IMR-90 (cell line): ENCODE measurements around the gene LCNL1. TPM values are rescaled to one million over a fixed set of nuclear protein-coding genes. Genes with fewer than 3 reads are reported as not detected.

Experiments used
- ATAC-seq: fragments of 200-7000 bp; cut with Tn5 transposase; 2 replicates; pipeline ENCODE4 v1.9.1; 2020; ENCODE audit warnings: low read depth, mild to moderate bottlenecking, moderate library complexity
- BruUV-seq: library from RNA; stranded (reverse); fragments of 400-500 nt; replicated peaks from 2 replicates; lab custom pipeline; 2021; lab: Mats Ljungman, UMichigan
- CTCF ChIA-PET: fragments of 300-600 bp; formaldehyde crosslinking; extraction: SDS; loops from one replicate; lab custom pipeline; 2021; ENCODE audit warnings: antibody characterized with exemption; lab: Yijun Ruan, JAX
- POLR2A ChIA-PET: fragments of 300-600 bp; sonication (Branson Sonifier 250); formaldehyde crosslinking; loops from one replicate; lab custom pipeline; 2022; ENCODE audit warnings: antibody characterized with exemption; ENCODE audit not compliant: unreplicated experiment; lab: Charles Lee
- DNase-seq: peaks from one replicate; pipeline ENCODE4 v3.0.0; 2013
- H2AFZ ChIP-seq: replicated peaks from 2 replicates; pipeline ENCODE3; 2013; ENCODE audit warnings: low read length, mild to moderate bottlenecking; ENCODE audit not compliant: poor library complexity
- H2AK5ac ChIP-seq: 2 replicates; pipeline ENCODE4 v1.6.1; 2013; ENCODE audit warnings: low read depth, low read length, inconsistent platforms
- H2AK9ac ChIP-seq: replicated peaks from 2 replicates; pipeline ENCODE3; 2013; ENCODE audit warnings: mild to moderate bottlenecking, low read depth, low read length, moderate library complexity; ENCODE audit not compliant: poor library complexity
- H2BK120ac ChIP-seq: 2 replicates; pipeline ENCODE4 v1.6.1; 2013; ENCODE audit warnings: low read depth, low read length, inconsistent platforms
- H2BK15ac ChIP-seq: 3 replicates; pipeline ENCODE4 v1.6.1; 2013; ENCODE audit warnings: low read depth, low read length, inconsistent platforms
- H2BK20ac ChIP-seq: 2 replicates; pipeline ENCODE4 v1.6.1; 2013; ENCODE audit warnings: low read depth, mild to moderate bottlenecking, inconsistent platforms, low read length, moderate library complexity
- H2BK5ac ChIP-seq: 2 replicates; pipeline ENCODE4 v1.6.1; 2013; ENCODE audit warnings: mild to moderate bottlenecking, low read depth, low read length, inconsistent platforms; ENCODE audit not compliant: poor library complexity, severe bottlenecking
- H3K14ac ChIP-seq: replicated peaks from 2 replicates; pipeline ENCODE4 v1.6.1; 2013; ENCODE audit warnings: low read depth, low read length, inconsistent platforms
- H3K18ac ChIP-seq: 2 replicates; pipeline ENCODE4 v1.6.1; 2013; ENCODE audit warnings: low read depth, low read length, control low read depth
- H3K23ac ChIP-seq: 2 replicates; pipeline ENCODE4 v1.6.1; 2013; ENCODE audit warnings: low read depth, low read length, inconsistent platforms
- H3K27ac ChIP-seq: 2 replicates; pipeline ENCODE4 v1.5.1; 2013; ENCODE audit warnings: mild to moderate bottlenecking, control low read depth, low read length; ENCODE audit not compliant: insufficient read depth
- H3K27me3 ChIP-seq: 2 replicates; pipeline ENCODE4 v1.6.1; 2013; ENCODE audit warnings: low read length; ENCODE audit not compliant: control insufficient read depth, insufficient read depth
- H3K36me3 ChIP-seq: 2 replicates; pipeline ENCODE4 v1.6.1; 2013; ENCODE audit warnings: low read length, mixed read lengths; ENCODE audit not compliant: control insufficient read depth, insufficient read depth
- H3K4ac ChIP-seq: 2 replicates; pipeline ENCODE4 v1.6.1; 2013; ENCODE audit warnings: low read depth, low read length, inconsistent platforms
- H3K4me1 ChIP-seq: 2 replicates; pipeline ENCODE4 v1.6.1; 2013; ENCODE audit warnings: low read length, mixed read lengths; ENCODE audit not compliant: control insufficient read depth, insufficient read depth
- H3K4me2 ChIP-seq: 2 replicates; pipeline ENCODE4 v1.6.1; 2013; ENCODE audit warnings: low read depth, mild to moderate bottlenecking, control low read depth, low read length, moderate library complexity
- H3K4me3 ChIP-seq: 2 replicates; pipeline ENCODE4 v1.5.1; 2013; ENCODE audit warnings: low read depth, mild to moderate bottlenecking, control low read depth, low read length, moderate library complexity; ENCODE audit not compliant: insufficient read depth
- H3K56ac ChIP-seq: 2 replicates; pipeline ENCODE4 v1.6.1; 2013; ENCODE audit warnings: low read length, inconsistent platforms; ENCODE audit not compliant: insufficient read depth; ENCODE audit errors: extremely low read depth
- H3K79me1 ChIP-seq, 2 experiments: 2 replicates each; pipeline ENCODE4 v1.6.1; 2013; ENCODE audit warnings: low read length in 2 of 2, inconsistent platforms in 1 of 2, low read depth in 1 of 2
- H3K9ac ChIP-seq: 2 replicates; pipeline ENCODE4 v1.6.1; 2013; ENCODE audit warnings: low read depth, low read length, control low read depth
- H3K9me1 ChIP-seq: 2 replicates; pipeline ENCODE4 v1.6.1; 2013; ENCODE audit warnings: low read length, inconsistent platforms; ENCODE audit not compliant: insufficient read depth
- H3K9me3 ChIP-seq: 2 replicates; pipeline ENCODE4 v1.6.1; 2013; ENCODE audit warnings: low read length; ENCODE audit not compliant: control insufficient read depth, insufficient read depth
- H4K20me1 ChIP-seq: 2 replicates; pipeline ENCODE4 v1.6.1; 2013; ENCODE audit warnings: low read length, inconsistent platforms; ENCODE audit not compliant: insufficient read depth
- H4K5ac ChIP-seq: 2 replicates; pipeline ENCODE4 v1.6.1; 2013; ENCODE audit warnings: mild to moderate bottlenecking, low read depth, low read length, control low read depth
- H4K8ac ChIP-seq, 2 experiments: 2 replicates each; pipeline ENCODE4 v1.6.1; 2013; ENCODE audit warnings: low read depth in 2 of 2, low read length in 2 of 2, control low read depth in 1 of 2, inconsistent platforms in 1 of 2
- H4K91ac ChIP-seq: 2 replicates; pipeline ENCODE4 v1.6.1; 2013; ENCODE audit warnings: low read depth, low read length, inconsistent platforms; ENCODE audit not compliant: insufficient read depth
- BHLHE40 ChIP-seq: fragments of 150-350 bp; IDR thresholded peaks from 2 replicates; pipeline ENCODE4 v1.6.1; 2016; ENCODE audit warnings: mild to moderate bottlenecking, low read depth, low read length
- CEBPB ChIP-seq: IDR thresholded peaks from 2 replicates; pipeline ENCODE4 v1.6.1; 2012; ENCODE audit warnings: low read depth, low read length, improper control_type of control experiment
- FOS ChIP-seq: fragments of 150-350 bp; IDR thresholded peaks from 2 replicates; pipeline ENCODE4 v1.6.1; 2016; ENCODE audit warnings: low read depth, low read length
- MAZ ChIP-seq: IDR thresholded peaks from 2 replicates; pipeline ENCODE4 v1.6.1; 2012; ENCODE audit warnings: low read depth, mild to moderate bottlenecking, low read length, improper control_type of control experiment, moderate library complexity, borderline replicate concordance
- MXI1 ChIP-seq: IDR thresholded peaks from 2 replicates; pipeline ENCODE4 v1.6.1; 2012; ENCODE audit warnings: low read depth, mild to moderate bottlenecking, low read length, moderate library complexity, borderline replicate concordance
- POLR2A ChIP-seq: IDR thresholded peaks from 2 replicates; pipeline ENCODE4 v1.6.1; 2012; ENCODE audit warnings: mild to moderate bottlenecking, low read depth, low read length
- RAD21 ChIP-seq: IDR thresholded peaks from 2 replicates; pipeline ENCODE4 v1.6.1; 2012; ENCODE audit warnings: low read length, improper control_type of control experiment
- RCOR1 ChIP-seq: IDR thresholded peaks from 2 replicates; pipeline ENCODE4 v1.6.1; 2012; ENCODE audit warnings: mild to moderate bottlenecking, low read length, improper control_type of control experiment; ENCODE audit not compliant: insufficient replicate concordance
- SMC3 ChIP-seq: fragments of 150-350 bp; IDR thresholded peaks from 2 replicates; pipeline ENCODE4 v1.6.1; 2016; ENCODE audit warnings: low read depth, mild to moderate bottlenecking, antibody characterized with exemption, low read length, moderate library complexity
- WGBS, 2 experiments: methylation state at CpG; one replicate each; pipeline versions ENCODE4 v1.1.5 to v1.1.7; 2013; ENCODE audit warnings: missing lambda C conversion rate in 2 of 2; ENCODE audit not compliant: insufficient read length in 1 of 2; ENCODE audit errors: extremely low coverage in 2 of 2; 5-methylcytosine and 5-hydroxymethylcytosine counted together
- dilution Hi-C: fragments of 300-500 bp; cut with HindIII; formaldehyde crosslinking; loops from one replicate; pipeline ENCODE4 v1.14.3; 2018; ENCODE audit warnings: low sequenced_read_pairs; ENCODE audit not compliant: unreplicated experiment
- in situ Hi-C: fragments of 300-500 bp; cut with MboI; formaldehyde crosslinking; loops from 3 replicates; pipeline ENCODE4 v1.14.3; 2019; ENCODE audit warnings: low sequenced_read_pairs, inconsistent platforms, mixed read lengths
- intact Hi-C: fragments of 100-400 bp; cut with micrococcal nuclease; formaldehyde crosslinking; loops from 2 replicates; pipeline ENCODE4 v1.10.0; 2022
- polyA plus RNA-seq, 3 experiments: library from polyadenylated mRNA; depleted of rRNA; stranded (reverse); fragments of >200 nt; gene quantifications; 2 replicates each; pipeline ENCODE4 v1.2.3, GENCODE V29; 2012; ENCODE audit warnings: low replicate concordance in 1 of 3
- total RNA-seq: library from RNA; depleted of rRNA; stranded (reverse); fragments of >200 nt; gene quantifications from 2 replicates; pipeline ENCODE4 v1.2.3, GENCODE V29; 2012
- TF ChIP-seq, protein P1 (sequence below): fragments of 150-350 bp; IDR thresholded peaks from 2 replicates; pipeline ENCODE4 v1.6.1; 2016; ENCODE audit warnings: low read depth, mild to moderate bottlenecking, low read length, moderate library complexity, borderline replicate concordance
- TF ChIP-seq, protein P2 (sequence below): conservative IDR thresholded peaks from 2 replicates; pipeline ENCODE4 v1.5.1; 2012; ENCODE audit warnings: mild to moderate bottlenecking, low read depth, low read length, improper control_type of control experiment
- TF ChIP-seq, protein P3 (sequence below): fragments of 150-350 bp; IDR thresholded peaks from 2 replicates; pipeline ENCODE4 v1.6.1; 2017; ENCODE audit warnings: mild to moderate bottlenecking, antibody characterized with exemption, low read length, low read depth

Gene LCNL1
- total and polyA plus RNA-seq, 2 of the 4 experiments (the other 2 are of a cell fraction): 0.15 TPM; not detected in 1

DNA sequence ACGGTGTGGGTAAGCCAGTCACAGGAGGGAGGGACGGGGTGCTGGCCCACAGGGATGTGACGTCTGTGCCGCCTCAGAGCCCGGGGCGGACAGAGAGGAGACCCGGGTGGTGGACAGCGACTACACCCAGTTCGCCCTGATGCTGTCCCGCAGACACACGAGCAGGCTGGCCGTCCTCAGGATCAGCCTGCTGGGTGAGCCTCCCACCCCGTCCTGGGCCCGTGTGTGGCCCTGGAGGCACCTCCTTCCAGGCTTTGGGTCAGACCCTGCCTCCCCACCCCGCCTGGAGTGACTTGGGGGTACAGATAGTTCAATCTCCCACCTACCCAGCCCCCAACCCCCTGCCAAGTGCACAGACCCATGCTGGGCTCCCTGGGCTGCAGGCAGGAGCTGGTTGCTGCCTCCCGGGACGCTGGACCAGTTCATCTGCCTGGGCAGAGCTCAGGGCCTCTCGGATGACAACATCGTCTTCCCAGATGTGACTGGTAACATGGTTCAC lies 29.0 kb upstream of the LCNL1 start:
- DNase-seq: no peak
- H2AFZ ChIP-seq: no peak overlapping the region
- intact Hi-C loops: no loop called here
- H2BK15ac ChIP-seq: no peak overlapping the region
- TF ChIP-seq, protein P1, sequence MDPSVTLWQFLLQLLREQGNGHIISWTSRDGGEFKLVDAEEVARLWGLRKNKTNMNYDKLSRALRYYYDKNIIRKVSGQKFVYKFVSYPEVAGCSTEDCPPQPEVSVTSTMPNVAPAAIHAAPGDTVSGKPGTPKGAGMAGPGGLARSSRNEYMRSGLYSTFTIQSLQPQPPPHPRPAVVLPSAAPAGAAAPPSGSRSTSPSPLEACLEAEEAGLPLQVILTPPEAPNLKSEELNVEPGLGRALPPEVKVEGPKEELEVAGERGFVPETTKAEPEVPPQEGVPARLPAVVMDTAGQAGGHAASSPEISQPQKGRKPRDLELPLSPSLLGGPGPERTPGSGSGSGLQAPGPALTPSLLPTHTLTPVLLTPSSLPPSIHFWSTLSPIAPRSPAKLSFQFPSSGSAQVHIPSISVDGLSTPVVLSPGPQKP: no peak
- TF ChIP-seq RCOR1 (no peak), MXI1 (no peak), CEBPB (no peak), RAD21 (no peak), MAZ (no peak), FOS (no peak), BHLHE40 (no peak), POLR2A (no peak), SMC3 (no peak)
- TF ChIP-seq, protein P2, sequence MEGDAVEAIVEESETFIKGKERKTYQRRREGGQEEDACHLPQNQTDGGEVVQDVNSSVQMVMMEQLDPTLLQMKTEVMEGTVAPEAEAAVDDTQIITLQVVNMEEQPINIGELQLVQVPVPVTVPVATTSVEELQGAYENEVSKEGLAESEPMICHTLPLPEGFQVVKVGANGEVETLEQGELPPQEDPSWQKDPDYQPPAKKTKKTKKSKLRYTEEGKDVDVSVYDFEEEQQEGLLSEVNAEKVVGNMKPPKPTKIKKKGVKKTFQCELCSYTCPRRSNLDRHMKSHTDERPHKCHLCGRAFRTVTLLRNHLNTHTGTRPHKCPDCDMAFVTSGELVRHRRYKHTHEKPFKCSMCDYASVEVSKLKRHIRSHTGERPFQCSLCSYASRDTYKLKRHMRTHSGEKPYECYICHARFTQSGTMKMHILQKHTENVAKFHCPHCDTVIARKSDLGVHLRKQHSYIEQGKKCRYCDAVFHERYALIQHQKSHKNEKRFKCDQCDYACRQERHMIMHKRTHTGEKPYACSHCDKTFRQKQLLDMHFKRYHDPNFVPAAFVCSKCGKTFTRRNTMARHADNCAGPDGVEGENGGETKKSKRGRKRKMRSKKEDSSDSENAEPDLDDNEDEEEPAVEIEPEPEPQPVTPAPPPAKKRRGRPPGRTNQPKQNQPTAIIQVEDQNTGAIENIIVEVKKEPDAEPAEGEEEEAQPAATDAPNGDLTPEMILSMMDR: no peak
- TF ChIP-seq, protein P3, sequence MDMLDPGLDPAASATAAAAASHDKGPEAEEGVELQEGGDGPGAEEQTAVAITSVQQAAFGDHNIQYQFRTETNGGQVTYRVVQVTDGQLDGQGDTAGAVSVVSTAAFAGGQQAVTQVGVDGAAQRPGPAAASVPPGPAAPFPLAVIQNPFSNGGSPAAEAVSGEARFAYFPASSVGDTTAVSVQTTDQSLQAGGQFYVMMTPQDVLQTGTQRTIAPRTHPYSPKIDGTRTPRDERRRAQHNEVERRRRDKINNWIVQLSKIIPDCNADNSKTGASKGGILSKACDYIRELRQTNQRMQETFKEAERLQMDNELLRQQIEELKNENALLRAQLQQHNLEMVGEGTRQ: no peak
- H3K14ac ChIP-seq: no peak overlapping the region
- H3K27ac ChIP-seq: no peak overlapping the region
- no peak overlapping the region for H3K56ac ChIP-seq
- peaks cover 3% of the 10 kb centered on the region for H3K9me3 ChIP-seq
- dilution Hi-C loops: no loop called here
- H4K20me1 ChIP-seq: no peaks in the 10 kb centered on the region
- H3K23ac ChIP-seq: no peak overlapping the region
- H2AK5ac ChIP-seq: no peak overlapping the region
- H3K9me1 ChIP-seq: no peaks in the 10 kb centered on the region
- no peak overlapping the region for H3K4me2 ChIP-seq
- no peak overlapping the region for H4K91ac ChIP-seq
- H2BK5ac ChIP-seq: no peak overlapping the region
- H3K4me1 ChIP-seq: no peaks in the 10 kb centered on the region; the same call in 1 of the 2 replicates
- 58% methylated on average over 10 of the region's 19 CpGs; no CpG with 5 or more reads in 1 of the 2 experiments for WGBS, 2 experiments
- in situ Hi-C loops: no loop called here
- no peak overlapping the region for H3K4ac ChIP-seq
- no peak overlapping the region for H3K9ac ChIP-seq
- ATAC-seq: no peak
- H3K18ac ChIP-seq: no peak overlapping the region
- H2AK9ac ChIP-seq: no peak overlapping the region
- no peak overlapping the region for H4K5ac ChIP-seq
- peaks cover 18% of the 10 kb centered on the region; the same call in 1 of the 2 replicates for H3K27me3 ChIP-seq
- H3K36me3 ChIP-seq: no peaks in the 10 kb centered on the region
- no peak overlapping the region for H2BK120ac ChIP-seq
- no peak overlapping the region for H2BK20ac ChIP-seq
- no TSS peak for BruUV-seq
- POLR2A ChIA-PET: no interaction called here
- H3K4me3 ChIP-seq: no peak overlapping the region
- H3K79me1 ChIP-seq: no peaks in the 10 kb centered on the region
- H4K8ac ChIP-seq: no peak overlapping the region
- CTCF ChIA-PET: no interaction called here
